BLaER1 (cell line): Measurements from ENCODE around the gene GTF2A1L.

Source experiments
- H3K27ac ChIP-seq: shearing (Covaris generic); formaldehyde crosslinking; 2 replicates; pipeline ENCODE4 v1.8.1; 2022
- H3K27me3 ChIP-seq: shearing (Covaris generic); formaldehyde crosslinking; 2 replicates; pipeline ENCODE4 v1.8.1; 2022
- H3K36me3 ChIP-seq: shearing (Covaris generic); formaldehyde crosslinking; 2 replicates; pipeline ENCODE4 v1.8.1; 2022
- H3K4me1 ChIP-seq: shearing (Covaris generic); formaldehyde crosslinking; 2 replicates; pipeline ENCODE4 v1.8.1; 2022
- H3K4me2 ChIP-seq: shearing (Covaris generic); formaldehyde crosslinking; 2 replicates; pipeline ENCODE4 v1.8.1; 2022
- H3K4me3 ChIP-seq: shearing (Covaris generic); formaldehyde crosslinking; 2 replicates; pipeline ENCODE4 v1.8.1; 2022
- H3K9ac ChIP-seq: shearing (Covaris generic); formaldehyde crosslinking; 2 replicates; pipeline ENCODE4 v1.8.1; 2022
- H3K9me3 ChIP-seq: shearing (Covaris generic); formaldehyde crosslinking; 2 replicates; pipeline ENCODE4 v1.8.1; 2022
- H4K20me1 ChIP-seq: shearing (Covaris generic); formaldehyde crosslinking; 2 replicates; pipeline ENCODE4 v1.8.1; 2022
- Cebpa-rat ChIP-seq: shearing (Covaris generic); IDR thresholded peaks from 2 replicates; pipeline ENCODE4 v1.8.1; 2022

GTF2A1L gene

DNA sequence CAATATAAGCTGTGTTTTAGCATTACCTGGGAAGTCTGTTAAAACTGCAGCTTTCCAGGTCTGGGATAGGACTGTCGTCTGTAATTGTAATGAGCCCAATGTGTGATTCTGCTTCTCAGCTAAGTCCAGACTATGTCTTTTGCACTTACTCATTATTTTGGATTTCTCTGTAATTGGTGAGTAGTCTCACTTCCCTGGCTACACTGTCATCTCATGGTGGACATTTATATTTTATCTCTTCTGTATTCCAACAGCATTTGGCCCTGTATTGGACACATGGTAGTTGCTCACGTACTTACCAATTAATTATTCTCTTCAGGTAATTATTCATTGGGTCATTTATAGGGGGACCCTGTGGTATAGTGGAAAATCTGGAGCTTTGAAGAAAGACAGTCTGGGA, 109.9 kb downstream of the GTF2A1L start:
- H3K9ac ChIP-seq, result no peak overlapping the region
- TF ChIP-seq Cebpa-rat, result no peak
- H3K4me2 ChIP-seq, result no peak overlapping the region
- no peaks in the 10 kb centered on the region for H3K36me3 ChIP-seq
- H4K20me1 ChIP-seq, result no peaks in the 10 kb centered on the region
- H3K27me3 ChIP-seq, result no peaks in the 10 kb centered on the region
- no peaks in the 10 kb centered on the region for H3K9me3 ChIP-seq
- H3K4me1 ChIP-seq, result no peaks in the 10 kb centered on the region
- H3K4me3 ChIP-seq, result no peak overlapping the region
- H3K27ac ChIP-seq, result no peak overlapping the region

DNA sequence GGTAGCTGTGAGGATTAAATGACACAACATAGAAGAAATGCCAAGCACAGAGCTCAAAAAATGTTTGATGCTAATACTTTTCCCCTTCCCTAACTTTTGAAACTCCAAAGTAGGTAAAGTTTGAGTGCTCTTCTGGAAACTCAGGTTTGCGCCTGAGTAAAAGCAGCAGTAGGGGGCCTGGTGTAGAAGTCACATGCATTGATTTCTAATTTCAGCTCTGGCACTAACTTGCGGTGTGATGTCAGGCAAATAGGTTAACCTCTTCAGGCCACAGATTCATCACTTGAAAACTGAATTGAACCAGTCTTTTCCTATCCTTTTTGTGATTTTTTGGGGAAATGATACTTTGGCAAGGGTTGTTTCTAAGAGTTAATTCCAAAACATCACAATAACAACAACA, 110.6 kb downstream of the GTF2A1L start:
- H3K4me2 ChIP-seq, result no peak overlapping the region
- no peaks in the 10 kb centered on the region for H3K9me3 ChIP-seq
- no peak overlapping the region for H3K9ac ChIP-seq
- no peaks in the 10 kb centered on the region for H3K36me3 ChIP-seq
- H4K20me1 ChIP-seq, result no peaks in the 10 kb centered on the region
- no peak overlapping the region for H3K4me3 ChIP-seq
- no peak overlapping the region for H3K27ac ChIP-seq
- H3K27me3 ChIP-seq, result no peaks in the 10 kb centered on the region
- no peak for TF ChIP-seq Cebpa-rat
- peaks cover 3% of the 10 kb centered on the region; the same call in 1 of the 2 replicates for H3K4me1 ChIP-seq

DNA sequence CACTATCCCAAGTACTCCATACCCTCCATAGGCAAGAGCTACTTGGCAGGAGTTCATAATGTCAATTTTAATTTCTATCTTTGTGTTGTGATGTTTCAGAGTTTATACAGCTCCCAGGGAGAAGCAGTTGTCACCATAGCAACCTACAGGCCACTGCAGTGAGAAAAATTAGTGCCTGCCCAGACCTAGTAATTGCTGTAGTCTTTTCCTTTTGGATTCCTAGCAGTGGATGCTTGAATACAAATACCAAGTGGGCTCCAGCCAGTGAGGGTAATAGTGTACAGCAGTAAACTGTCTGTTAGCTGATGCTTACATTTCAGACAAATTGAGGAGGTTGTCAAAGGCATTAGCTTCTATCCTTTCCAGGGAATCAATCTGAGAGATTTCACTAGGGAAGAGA, 111.2 kb downstream of the GTF2A1L start:
- H3K4me1 ChIP-seq, result peaks cover 8% of the 10 kb centered on the region; the same call in 1 of the 2 replicates
- no peaks in the 10 kb centered on the region for H4K20me1 ChIP-seq
- no peaks in the 10 kb centered on the region for H3K9me3 ChIP-seq
- no peaks in the 10 kb centered on the region for H3K36me3 ChIP-seq
- H3K4me3 ChIP-seq, result no peak overlapping the region
- TF ChIP-seq Cebpa-rat, result no peak
- no peak overlapping the region for H3K4me2 ChIP-seq
- no peaks in the 10 kb centered on the region for H3K27me3 ChIP-seq
- no peak overlapping the region for H3K27ac ChIP-seq
- no peak overlapping the region for H3K9ac ChIP-seq
